GM18870 (cell line): Measurements from ENCODE around the gene C14orf119.

ENCODE experiments used
- ATAC-seq: cut with Tn5 transposase; IDR thresholded peaks from one replicate; pipeline ENCODE4 v1.9.1; 2021; ENCODE audit warnings: moderate library complexity; ENCODE audit not compliant: unreplicated experiment

C14orf119 gene

GRCh38 chr14:23146351-23146910, 51.1 kb downstream of the C14orf119 start:
- ATAC-seq, result no peak

GRCh38 chr14:23146980-23147379, 51.7 kb downstream of the C14orf119 start:
- no peak for ATAC-seq

GRCh38 chr14:23147676-23148075, 52.4 kb downstream of the C14orf119 start:
- ATAC-seq, result no peak

DNA sequence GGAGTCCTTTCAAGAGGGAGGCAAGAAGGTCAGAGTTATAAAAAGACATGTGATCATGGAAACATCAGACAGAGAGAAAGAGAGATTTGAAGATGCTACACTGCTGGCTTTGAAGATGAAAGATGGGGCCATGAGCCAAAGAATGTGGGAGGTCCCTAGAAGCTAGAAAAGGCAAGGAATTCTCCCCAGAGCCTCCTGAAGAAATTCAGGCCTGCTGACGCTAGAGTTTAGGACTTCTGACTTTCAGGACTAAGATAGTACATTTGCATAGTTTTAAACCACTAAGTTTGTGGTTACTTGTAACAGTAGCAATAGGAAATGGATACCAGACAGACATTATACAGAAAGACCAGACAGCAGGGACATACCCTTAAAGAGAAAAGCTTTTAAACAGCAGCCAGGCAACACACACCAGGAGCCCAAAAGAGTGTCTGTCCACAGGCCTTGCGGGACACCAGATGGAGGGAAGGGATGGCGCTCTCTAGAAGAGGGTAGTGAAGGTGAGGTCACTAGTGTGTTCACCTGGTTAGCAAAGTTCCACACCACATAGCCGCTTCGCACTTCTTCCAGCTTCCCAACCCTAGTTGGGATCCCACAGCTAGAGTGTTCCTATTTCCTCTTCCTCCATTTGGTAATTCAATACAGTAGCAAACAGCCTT, 53.4 kb downstream of the C14orf119 start:
- no peak for ATAC-seq

- no peak for ATAC-seq
Measured at GRCh38 chr14:23149745-23150144, 54.4 kb downstream of the C14orf119 start.
